ENCODE results near the gene CDH13. TPM values are rescaled to one million over a fixed set of nuclear protein-coding genes. Genes with fewer than 3 reads are reported as not detected.

CDH13 gene
- total and polyA plus RNA-seq, 2 donors (not counting 3 experiments of a cell fraction or from before 2014, with no cell fraction given), result 96.6 to 124 TPM

- no peak for TF ChIP-seq POLR2AphosphoS5 (IDR thresholded peaks at IDR 0.05; ENCODE audit: insufficient read depth, low read depth, low read length)
- no peak overlapping the region for H2AFZ ChIP-seq (ENCODE audit: low read depth, low read length)
- BruUV-seq (replicated peaks), result no TSS peak
- H3K4me1 ChIP-seq (ENCODE audit: control insufficient read depth, extremely low read depth, insufficient read depth, low read length), result peaks cover 32% of the 10 kb centered on the region
- H3K79me2 ChIP-seq (ENCODE audit: control insufficient read depth, insufficient read depth, low read length), result peaks cover 3% of the 10 kb centered on the region
- H3K9ac ChIP-seq (replicated peaks; ENCODE audit: extremely low read depth, insufficient read depth, low read length), result no peak overlapping the region
- no peak overlapping the region for H3K27ac ChIP-seq (ENCODE audit: insufficient read depth, low read depth, low read length)
- H3K4me3 ChIP-seq (replicated peaks in 1 of 3; ENCODE audit: insufficient read depth in 1 of 3, low read depth in 1 of 3, low read length in 3 of 3), result no peak overlapping the region
- no peak for DNase-seq (ENCODE audit: low read depth, low spot score)
- intact Hi-C loops (cut with micrococcal nuclease) (no loop called here), dilution Hi-C loops (cut with MboI; ENCODE audit: extremely low pct_ligation_motif_present, low sequenced_read_pairs) (no loop called here)
- no peaks in the 10 kb centered on the region for H3K27me3 ChIP-seq (ENCODE audit: control insufficient read depth in 2 of 2, insufficient read depth in 2 of 2, low read length in 2 of 2)
- H4K20me1 ChIP-seq (replicated peaks; ENCODE audit: control insufficient read depth, extremely low read depth, insufficient read depth, low read length), result no peaks in the 10 kb centered on the region
- no peaks in the 10 kb centered on the region for H3K9me1 ChIP-seq (replicated peaks; ENCODE audit: control insufficient read depth, extremely low read depth, insufficient read depth, low read length)
- no peak for FAIRE-seq
- H3K36me3 ChIP-seq (ENCODE audit: control insufficient read depth in 2 of 2, extremely low read depth in 1 of 2, insufficient read depth in 2 of 2, low read length in 2 of 2), result no peaks in the 10 kb centered on the region
- no peaks in the 10 kb centered on the region for H3K9me3 ChIP-seq (replicated peaks; ENCODE audit: control insufficient read depth, insufficient read depth, low read length)
- POLR2A ChIA-PET, result no interaction called here
- no peak overlapping the region for H3K4me2 ChIP-seq (ENCODE audit: insufficient read depth, low read length)
- CTCF ChIA-PET, result no interaction called here
Observed at GRCh38 chr16:82993415-82993814, 366.6 kb downstream of the CDH13 start.

- H3K9me1 ChIP-seq (replicated peaks; ENCODE audit: control insufficient read depth, extremely low read depth, insufficient read depth, low read length), result no peaks in the 10 kb centered on the region
- intact Hi-C loops (cut with micrococcal nuclease) (no loop called here), dilution Hi-C loops (cut with MboI; ENCODE audit: extremely low pct_ligation_motif_present, low sequenced_read_pairs) (no loop called here)
- TF ChIP-seq POLR2AphosphoS5 (IDR thresholded peaks at IDR 0.05; ENCODE audit: insufficient read depth, low read depth, low read length), result no peak
- TF ChIP-seq GATA2 (IDR thresholded peaks at IDR 0.05; ENCODE audit: insufficient read depth, insufficient read length, low read depth, low read length), result no peak
- TF ChIP-seq POLR2A (IDR thresholded peaks at IDR 0.05; ENCODE audit: low read depth, low read length), result no peak
- no peak for TF ChIP-seq JUN (IDR thresholded peaks at IDR 0.05; ENCODE audit: borderline replicate concordance, insufficient read depth, insufficient read length, low read depth)
- no peak for TF ChIP-seq CTCF (IDR thresholded peaks at IDR 0.05; ENCODE audit: extremely low read depth in 1 of 2, insufficient read depth in 1 of 2, low read depth in 1 of 2, low read length in 2 of 2)
- TF ChIP-seq MYC (IDR thresholded peaks at IDR 0.05; ENCODE audit: low read depth, low read length), result no peak
- TF ChIP-seq EZH2 (IDR thresholded peaks at IDR 0.05; ENCODE audit: borderline replicate concordance, low read depth, low read length, severe bottlenecking), result no peak
- TF ChIP-seq MAX (IDR thresholded peaks at IDR 0.05; ENCODE audit: insufficient read depth, insufficient read length), result no peak
- no peak for TF ChIP-seq FOS (IDR thresholded peaks at IDR 0.05; ENCODE audit: borderline replicate concordance, insufficient read depth, low read length)
- no peak overlapping the region for H3K9ac ChIP-seq (replicated peaks; ENCODE audit: extremely low read depth, insufficient read depth, low read length)
- no TSS peak for BruUV-seq (replicated peaks)
- H3K4me1 ChIP-seq (ENCODE audit: control insufficient read depth, extremely low read depth, insufficient read depth, low read length), result peaks cover 32% of the 10 kb centered on the region
- no peak overlapping the region for H3K4me2 ChIP-seq (ENCODE audit: insufficient read depth, low read length)
- POLR2A ChIA-PET, result no interaction called here
- H2AFZ ChIP-seq (ENCODE audit: low read depth, low read length), result no peak overlapping the region
- DNase-seq (ENCODE audit: low read depth, low spot score), result no peak
- CTCF ChIA-PET, result no interaction called here
- H4K20me1 ChIP-seq (replicated peaks; ENCODE audit: control insufficient read depth, extremely low read depth, insufficient read depth, low read length), result no peaks in the 10 kb centered on the region
- peaks cover 3% of the 10 kb centered on the region for H3K79me2 ChIP-seq (ENCODE audit: control insufficient read depth, insufficient read depth, low read length)
- H3K4me3 ChIP-seq (replicated peaks in 1 of 3; ENCODE audit: insufficient read depth in 1 of 3, low read depth in 1 of 3, low read length in 3 of 3), result no peak overlapping the region
- H3K9me3 ChIP-seq (replicated peaks; ENCODE audit: control insufficient read depth, insufficient read depth, low read length), result no peaks in the 10 kb centered on the region
- no peaks in the 10 kb centered on the region for H3K27me3 ChIP-seq (ENCODE audit: control insufficient read depth in 2 of 2, insufficient read depth in 2 of 2, low read length in 2 of 2)
- H3K36me3 ChIP-seq (ENCODE audit: control insufficient read depth in 2 of 2, extremely low read depth in 1 of 2, insufficient read depth in 2 of 2, low read length in 2 of 2), result no peaks in the 10 kb centered on the region
- no peak overlapping the region for H3K27ac ChIP-seq (ENCODE audit: insufficient read depth, low read depth, low read length)
- FAIRE-seq, result no peak
Observed at GRCh38 chr16:82993926-82994325, 367.2 kb downstream of the CDH13 start.

Data from endothelial cell of umbilical vein (primary cell).